HepG2 (cell line): ENCODE results near the gene RNPS1. TPM values are rescaled to one million over a fixed set of nuclear protein-coding genes. Genes with fewer than 3 reads are reported as not detected.

Source experiments
- AHDC1 ChIP-seq: sonication (generic); formaldehyde crosslinking; IDR thresholded peaks from 2 replicates; pipeline ENCODE4 v1.5.1; 2020; ENCODE audit warnings: mild to moderate bottlenecking, missing genetic modification reagents, borderline replicate concordance
- CREM ChIP-seq, 2 experiments: sonication (generic) in 1 of 2; formaldehyde crosslinking in 1 of 2; IDR thresholded peaks; 2 replicates each; pipeline versions ENCODE4 v1.4.0 to v1.6.1; 2016 to 2020; ENCODE audit warnings: antibody characterized with exemption in 1 of 2, mild to moderate bottlenecking in 1 of 2, missing genetic modification reagents in 1 of 2
- DZIP1 ChIP-seq: sonication (generic); formaldehyde crosslinking; IDR thresholded peaks from 2 replicates; pipeline ENCODE4 v1.5.0; 2020; ENCODE audit warnings: mild to moderate bottlenecking, missing genetic modification reagents
- HES4 ChIP-seq: sonication (generic); formaldehyde crosslinking; IDR thresholded peaks from 2 replicates; pipeline ENCODE4 v1.9.0; 2021; ENCODE audit warnings: mild to moderate bottlenecking, missing genetic modification reagents, borderline replicate concordance
- NFKB2 ChIP-seq: sonication (generic); formaldehyde crosslinking; IDR thresholded peaks from 2 replicates; pipeline ENCODE4 v1.4.0; 2020; ENCODE audit warnings: missing genetic modification reagents, borderline replicate concordance
- PHF20 ChIP-seq: sonication (generic); formaldehyde crosslinking; IDR thresholded peaks from 2 replicates; pipeline ENCODE4 v1.5.0; 2020; ENCODE audit warnings: mild to moderate bottlenecking, missing genetic modification reagents
- RXRB ChIP-seq: IDR thresholded peaks from 2 replicates; pipeline ENCODE4 v1.6.1; 2016; ENCODE audit warnings: borderline replicate concordance, missing genetic modification reagents, missing compliant biosample characterization
- STAG1 ChIP-seq: sonication (generic); formaldehyde crosslinking; IDR thresholded peaks from 2 replicates; pipeline ENCODE4 v1.4.0; 2020; ENCODE audit warnings: missing genetic modification reagents
- ZFP37 ChIP-seq: sonication (generic); formaldehyde crosslinking; IDR thresholded peaks from 2 replicates; pipeline ENCODE4 v1.4.0; 2020; ENCODE audit warnings: missing genetic modification reagents, borderline replicate concordance
- ZNF557 ChIP-seq: sonication (generic); formaldehyde crosslinking; IDR thresholded peaks from 2 replicates; pipeline ENCODE4 v1.4.0; 2020; ENCODE audit warnings: missing genetic modification reagents
- ZNF616 ChIP-seq: sonication (generic); formaldehyde crosslinking; IDR thresholded peaks from 2 replicates; pipeline ENCODE4 v1.5.0; 2020; ENCODE audit warnings: low read depth, mild to moderate bottlenecking, missing genetic modification reagents
- ZNF841 ChIP-seq: sonication (generic); formaldehyde crosslinking; IDR thresholded peaks from 2 replicates; pipeline ENCODE4 v1.8.1; 2023; ENCODE audit warnings: missing genetic modification reagents, borderline replicate concordance
- polyA plus RNA-seq, 8 experiments: library from polyadenylated mRNA; depleted of rRNA in 3 of 8; stranded (reverse) in 7 of 8; unstranded in 1 of 8; fragments of >200 nt; fragmentation: Illumina TruSeq in 4 of 8; extraction: Trizol in 4 of 8; gene quantifications; 2 replicates each; pipeline versions ENCODE4 v1.2.1 to v1.2.3, GENCODE V29; 2011 to 2016; ENCODE audit warnings: low read depth in 4 of 8, missing spikeins in 1 of 8, mixed read lengths in 1 of 8; ENCODE audit not compliant: insufficient read depth in 1 of 8
- total RNA-seq, 5 experiments: library from RNA; depleted of rRNA; stranded (reverse); fragments of >200 nt; fragmentation: Illumina TruSeq; extraction: Trizol; gene quantifications; 2 replicates each; pipeline ENCODE4 v1.2.3, GENCODE V29; 2016; ENCODE audit warnings: low read depth in 1 of 5
- TF ChIP-seq, protein P1 (sequence below): sonication (generic); formaldehyde crosslinking; IDR thresholded peaks from 2 replicates; pipeline ENCODE4 v1.5.0; 2020; ENCODE audit warnings: mild to moderate bottlenecking, missing genetic modification reagents, moderate library complexity
- TF ChIP-seq, protein P2 (sequence below): sonication (generic); formaldehyde crosslinking; IDR thresholded peaks from 2 replicates; pipeline ENCODE4 v1.4.0; 2020; ENCODE audit warnings: mild to moderate bottlenecking, missing genetic modification reagents
- TF ChIP-seq, protein P3 (sequence below): sonication (generic); formaldehyde crosslinking; IDR thresholded peaks from 2 replicates; pipeline ENCODE4 v1.8.0; 2022; ENCODE audit warnings: missing genetic modification reagents, mild to moderate bottlenecking, moderate library complexity, borderline replicate concordance

Gene RNPS1
- total and polyA plus RNA-seq, 2 of the 13 experiments (the other 11 are each of a cell fraction or from before 2014, with no cell fraction given), result 126 to 133 TPM

GRCh38 chr16:2213817-2214718, 53.9 kb downstream of the RNPS1 start (continued):
- no peak for TF ChIP-seq AHDC1 (CRISPR knock-in tag)
- no peak for TF ChIP-seq DZIP1 (CRISPR knock-in tag)
- TF ChIP-seq, protein P1, sequence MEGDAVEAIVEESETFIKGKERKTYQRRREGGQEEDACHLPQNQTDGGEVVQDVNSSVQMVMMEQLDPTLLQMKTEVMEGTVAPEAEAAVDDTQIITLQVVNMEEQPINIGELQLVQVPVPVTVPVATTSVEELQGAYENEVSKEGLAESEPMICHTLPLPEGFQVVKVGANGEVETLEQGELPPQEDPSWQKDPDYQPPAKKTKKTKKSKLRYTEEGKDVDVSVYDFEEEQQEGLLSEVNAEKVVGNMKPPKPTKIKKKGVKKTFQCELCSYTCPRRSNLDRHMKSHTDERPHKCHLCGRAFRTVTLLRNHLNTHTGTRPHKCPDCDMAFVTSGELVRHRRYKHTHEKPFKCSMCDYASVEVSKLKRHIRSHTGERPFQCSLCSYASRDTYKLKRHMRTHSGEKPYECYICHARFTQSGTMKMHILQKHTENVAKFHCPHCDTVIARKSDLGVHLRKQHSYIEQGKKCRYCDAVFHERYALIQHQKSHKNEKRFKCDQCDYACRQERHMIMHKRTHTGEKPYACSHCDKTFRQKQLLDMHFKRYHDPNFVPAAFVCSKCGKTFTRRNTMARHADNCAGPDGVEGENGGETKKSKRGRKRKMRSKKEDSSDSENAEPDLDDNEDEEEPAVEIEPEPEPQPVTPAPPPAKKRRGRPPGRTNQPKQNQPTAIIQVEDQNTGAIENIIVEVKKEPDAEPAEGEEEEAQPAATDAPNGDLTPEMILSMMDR (CRISPR knock-in tag), result no peak
- TF ChIP-seq ZNF557, result no peak
- TF ChIP-seq, protein P2, sequence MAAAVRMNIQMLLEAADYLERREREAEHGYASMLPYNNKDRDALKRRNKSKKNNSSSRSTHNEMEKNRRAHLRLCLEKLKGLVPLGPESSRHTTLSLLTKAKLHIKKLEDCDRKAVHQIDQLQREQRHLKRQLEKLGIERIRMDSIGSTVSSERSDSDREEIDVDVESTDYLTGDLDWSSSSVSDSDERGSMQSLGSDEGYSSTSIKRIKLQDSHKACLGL (CRISPR knock-in tag), result no peak
- TF ChIP-seq CREM (IDR thresholded peaks at IDR 0.05), result no peak
- TF ChIP-seq CREM (CRISPR knock-in tag; IDR thresholded peaks at IDR 0.05), result no peak
- TF ChIP-seq STAG1 (CRISPR knock-in tag), result no peak
- no peak for TF ChIP-seq ZNF841 (CRISPR knock-in tag)
- TF ChIP-seq, protein P3, sequence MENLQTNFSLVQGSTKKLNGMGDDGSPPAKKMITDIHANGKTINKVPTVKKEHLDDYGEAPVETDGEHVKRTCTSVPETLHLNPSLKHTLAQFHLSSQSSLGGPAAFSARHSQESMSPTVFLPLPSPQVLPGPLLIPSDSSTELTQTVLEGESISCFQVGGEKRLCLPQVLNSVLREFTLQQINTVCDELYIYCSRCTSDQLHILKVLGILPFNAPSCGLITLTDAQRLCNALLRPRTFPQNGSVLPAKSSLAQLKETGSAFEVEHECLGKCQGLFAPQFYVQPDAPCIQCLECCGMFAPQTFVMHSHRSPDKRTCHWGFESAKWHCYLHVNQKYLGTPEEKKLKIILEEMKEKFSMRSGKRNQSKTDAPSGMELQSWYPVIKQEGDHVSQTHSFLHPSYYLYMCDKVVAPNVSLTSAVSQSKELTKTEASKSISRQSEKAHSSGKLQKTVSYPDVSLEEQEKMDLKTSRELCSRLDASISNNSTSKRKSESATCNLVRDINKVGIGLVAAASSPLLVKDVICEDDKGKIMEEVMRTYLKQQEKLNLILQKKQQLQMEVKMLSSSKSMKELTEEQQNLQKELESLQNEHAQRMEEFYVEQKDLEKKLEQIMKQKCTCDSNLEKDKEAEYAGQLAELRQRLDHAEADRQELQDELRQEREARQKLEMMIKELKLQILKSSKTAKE, result no peak
- TF ChIP-seq HES4 (CRISPR knock-in tag), result no peak
- TF ChIP-seq PHF20 (CRISPR knock-in tag), result no peak
- no peak for TF ChIP-seq NFKB2 (CRISPR knock-in tag)
- no peak for TF ChIP-seq RXRB (CRISPR knock-in tag)
- TF ChIP-seq ZFP37 (CRISPR knock-in tag), result no peak
- TF ChIP-seq ZNF616 (CRISPR knock-in tag), result 0 out of 2 replicates have a peak, but pooled peaks have one; percentile 5
